HepG2 (cell line): ENCODE measurements around the gene DBNDD2. TPM values are rescaled to one million over a fixed set of nuclear protein-coding genes. Genes with fewer than 3 reads are reported as not detected.

Experiments used
- FOXP4 ChIP-seq: sonication (generic); formaldehyde crosslinking; IDR thresholded peaks from 2 replicates; pipeline ENCODE4 v1.4.0; 2020; ENCODE audit warnings: missing genetic modification reagents
- TFAP4 ChIP-seq: sonication (generic); IDR thresholded peaks from 2 replicates; pipeline ENCODE4 v1.6.1; 2016; ENCODE audit warnings: low read depth, borderline replicate concordance
- ZNF121 ChIP-seq: sonication (generic); formaldehyde crosslinking; IDR thresholded peaks from 2 replicates; pipeline ENCODE4 v1.5.0; 2020; ENCODE audit warnings: mild to moderate bottlenecking, missing genetic modification reagents
- ZNF207 ChIP-seq: fragments of 450-650 bp; IDR thresholded peaks from 2 replicates; pipeline ENCODE4 v1.6.1; 2016; ENCODE audit warnings: antibody characterized with exemption, borderline replicate concordance
- ZNF773 ChIP-seq: sonication (generic); formaldehyde crosslinking; IDR thresholded peaks from 2 replicates; pipeline ENCODE4 v1.4.0; 2020; ENCODE audit warnings: missing genetic modification reagents, borderline replicate concordance
- ZNF776 ChIP-seq: sonication (generic); formaldehyde crosslinking; IDR thresholded peaks from 2 replicates; pipeline ENCODE4 v1.4.0; 2020; ENCODE audit warnings: mild to moderate bottlenecking, missing genetic modification reagents
- ZNF879 ChIP-seq: sonication (generic); formaldehyde crosslinking; IDR thresholded peaks from 2 replicates; pipeline ENCODE4 v1.8.1; 2023; ENCODE audit warnings: missing genetic modification reagents
- ZSCAN25 ChIP-seq: sonication (generic); formaldehyde crosslinking; IDR thresholded peaks from 2 replicates; pipeline ENCODE4 v1.8.0; 2022; ENCODE audit warnings: mild to moderate bottlenecking, missing genetic modification reagents
- polyA plus RNA-seq, 8 experiments: library from polyadenylated mRNA; depleted of rRNA in 3 of 8; stranded (reverse) in 7 of 8; unstranded in 1 of 8; fragments of >200 nt; fragmentation: Illumina TruSeq in 4 of 8; extraction: Trizol in 4 of 8; gene quantifications; 2 replicates each; pipeline versions ENCODE4 v1.2.1 to v1.2.3, GENCODE V29; 2011 to 2016; ENCODE audit warnings: low read depth in 4 of 8, missing spikeins in 1 of 8, mixed read lengths in 1 of 8; ENCODE audit not compliant: insufficient read depth in 1 of 8
- total RNA-seq, 5 experiments: library from RNA; depleted of rRNA; stranded (reverse); fragments of >200 nt; fragmentation: Illumina TruSeq; extraction: Trizol; gene quantifications; 2 replicates each; pipeline ENCODE4 v1.2.3, GENCODE V29; 2016; ENCODE audit warnings: low read depth in 1 of 5
- TF ChIP-seq, protein P1 (sequence below), 2 experiments: sonication (generic) in 1 of 2; formaldehyde crosslinking in 1 of 2; IDR thresholded peaks; 2 replicates each; pipeline versions ENCODE4 v1.4.0 to v1.6.1; 2016 to 2020; ENCODE audit warnings: borderline replicate concordance in 1 of 2, low read depth in 1 of 2, mild to moderate bottlenecking in 1 of 2, missing genetic modification reagents in 1 of 2
- TF ChIP-seq, protein P2 (sequence below): sonication (generic); formaldehyde crosslinking; IDR thresholded peaks from 2 replicates; pipeline ENCODE4 v1.9.0; 2021; ENCODE audit warnings: missing genetic modification reagents, borderline replicate concordance
- TF ChIP-seq, protein P3 (sequence below): sonication (generic); formaldehyde crosslinking; conservative IDR thresholded peaks from 2 replicates; pipeline ENCODE4 v1.4.0; 2020; ENCODE audit warnings: missing genetic modification reagents
- TF ChIP-seq, protein P4 (sequence below), 2 experiments: sonication (generic) in 1 of 2; formaldehyde crosslinking in 1 of 2; IDR thresholded peaks; 2 replicates each; pipeline versions ENCODE4 v1.4.0 to v1.6.1; 2018 to 2020; ENCODE audit warnings: missing genetic modification reagents in 2 of 2, borderline replicate concordance in 1 of 2, low read depth in 1 of 2, mild to moderate bottlenecking in 1 of 2, missing biosample characterization in 1 of 2

Gene DBNDD2
- total and polyA plus RNA-seq, 2 of the 13 experiments (the other 11 are each of a cell fraction or from before 2014, with no cell fraction given), result 16.7 to 47.6 TPM

DNA sequence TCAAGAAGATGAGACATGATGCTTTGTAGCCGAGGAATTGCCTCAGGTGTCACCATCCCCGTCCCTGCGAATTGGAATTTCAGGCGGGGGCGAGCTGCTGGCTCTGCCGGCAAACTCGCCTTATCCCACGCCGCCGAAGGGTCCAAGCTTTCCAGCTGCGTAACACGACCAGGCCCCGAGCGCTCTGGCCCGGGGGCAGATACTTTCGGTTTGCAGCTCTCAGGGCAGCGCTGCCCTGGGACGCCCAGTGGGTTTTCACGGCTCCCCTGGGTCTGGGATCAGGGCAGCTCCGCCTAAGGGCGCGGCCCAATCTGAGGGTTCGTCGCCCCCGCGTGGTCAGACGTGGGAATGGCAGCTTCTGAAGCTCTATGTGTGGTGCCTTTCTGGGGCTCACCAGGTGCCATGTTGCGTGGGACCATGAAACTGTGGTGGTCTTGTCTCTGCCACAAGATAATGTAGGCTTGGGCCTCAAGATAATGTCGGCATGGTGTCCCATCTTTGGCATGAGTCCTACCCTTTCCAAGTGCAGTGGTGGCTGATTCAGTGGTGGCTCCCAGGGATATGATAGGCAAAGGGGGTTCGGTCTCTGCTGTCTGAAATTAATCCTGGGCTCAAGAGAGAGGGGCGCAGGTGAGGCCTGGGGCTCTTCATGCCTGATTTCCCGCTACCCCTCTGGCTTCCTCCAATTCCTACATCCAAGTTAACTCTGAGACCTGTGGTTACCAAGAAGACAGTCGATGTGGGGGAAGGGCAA is 28.8 kb downstream of the DBNDD2 start (continued):
- TF ChIP-seq, protein P1, sequence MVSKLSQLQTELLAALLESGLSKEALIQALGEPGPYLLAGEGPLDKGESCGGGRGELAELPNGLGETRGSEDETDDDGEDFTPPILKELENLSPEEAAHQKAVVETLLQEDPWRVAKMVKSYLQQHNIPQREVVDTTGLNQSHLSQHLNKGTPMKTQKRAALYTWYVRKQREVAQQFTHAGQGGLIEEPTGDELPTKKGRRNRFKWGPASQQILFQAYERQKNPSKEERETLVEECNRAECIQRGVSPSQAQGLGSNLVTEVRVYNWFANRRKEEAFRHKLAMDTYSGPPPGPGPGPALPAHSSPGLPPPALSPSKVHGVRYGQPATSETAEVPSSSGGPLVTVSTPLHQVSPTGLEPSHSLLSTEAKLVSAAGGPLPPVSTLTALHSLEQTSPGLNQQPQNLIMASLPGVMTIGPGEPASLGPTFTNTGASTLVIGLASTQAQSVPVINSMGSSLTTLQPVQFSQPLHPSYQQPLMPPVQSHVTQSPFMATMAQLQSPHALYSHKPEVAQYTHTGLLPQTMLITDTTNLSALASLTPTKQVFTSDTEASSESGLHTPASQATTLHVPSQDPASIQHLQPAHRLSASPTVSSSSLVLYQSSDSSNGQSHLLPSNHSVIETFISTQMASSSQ (IDR thresholded peaks at IDR 0.05; ENCODE audit: low read depth), result no peak
- TF ChIP-seq, protein P1 (CRISPR knock-in tag; IDR thresholded peaks at IDR 0.05; ENCODE audit: borderline replicate concordance), result peak; percentile 59; the same call in 1 of the 2 replicates
- no peak for TF ChIP-seq ZNF207
- TF ChIP-seq ZNF879, result no peak
- TF ChIP-seq, protein P2, sequence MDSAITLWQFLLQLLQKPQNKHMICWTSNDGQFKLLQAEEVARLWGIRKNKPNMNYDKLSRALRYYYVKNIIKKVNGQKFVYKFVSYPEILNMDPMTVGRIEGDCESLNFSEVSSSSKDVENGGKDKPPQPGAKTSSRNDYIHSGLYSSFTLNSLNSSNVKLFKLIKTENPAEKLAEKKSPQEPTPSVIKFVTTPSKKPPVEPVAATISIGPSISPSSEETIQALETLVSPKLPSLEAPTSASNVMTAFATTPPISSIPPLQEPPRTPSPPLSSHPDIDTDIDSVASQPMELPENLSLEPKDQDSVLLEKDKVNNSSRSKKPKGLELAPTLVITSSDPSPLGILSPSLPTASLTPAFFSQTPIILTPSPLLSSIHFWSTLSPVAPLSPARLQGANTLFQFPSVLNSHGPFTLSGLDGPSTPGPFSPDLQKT, result no peak
- TF ChIP-seq, protein P3, sequence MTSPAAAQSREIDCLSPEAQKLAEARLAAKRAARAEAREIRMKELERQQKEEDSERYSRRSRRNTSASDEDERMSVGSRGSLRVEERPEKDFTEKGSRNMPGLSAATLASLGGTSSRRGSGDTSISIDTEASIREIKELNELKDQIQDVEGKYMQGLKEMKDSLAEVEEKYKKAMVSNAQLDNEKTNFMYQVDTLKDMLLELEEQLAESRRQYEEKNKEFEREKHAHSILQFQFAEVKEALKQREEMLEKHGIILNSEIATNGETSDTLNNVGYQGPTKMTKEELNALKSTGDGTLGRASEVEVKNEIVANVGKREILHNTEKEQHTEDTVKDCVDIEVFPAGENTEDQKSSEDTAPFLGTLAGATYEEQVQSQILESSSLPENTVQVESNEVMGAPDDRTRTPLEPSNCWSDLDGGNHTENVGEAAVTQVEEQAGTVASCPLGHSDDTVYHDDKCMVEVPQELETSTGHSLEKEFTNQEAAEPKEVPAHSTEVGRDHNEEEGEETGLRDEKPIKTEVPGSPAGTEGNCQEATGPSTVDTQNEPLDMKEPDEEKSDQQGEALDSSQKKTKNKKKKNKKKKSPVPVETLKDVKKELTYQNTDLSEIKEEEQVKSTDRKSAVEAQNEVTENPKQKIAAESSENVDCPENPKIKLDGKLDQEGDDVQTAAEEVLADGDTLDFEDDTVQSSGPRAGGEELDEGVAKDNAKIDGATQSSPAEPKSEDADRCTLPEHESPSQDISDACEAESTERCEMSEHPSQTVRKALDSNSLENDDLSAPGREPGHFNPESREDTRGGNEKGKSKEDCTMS (CRISPR knock-in tag), result no peak
- peak; percentile 59; the same call in 1 of the 2 replicates for TF ChIP-seq ZSCAN25 (CRISPR knock-in tag)
- no peak for TF ChIP-seq FOXP4 (CRISPR knock-in tag)
- TF ChIP-seq, protein P4, sequence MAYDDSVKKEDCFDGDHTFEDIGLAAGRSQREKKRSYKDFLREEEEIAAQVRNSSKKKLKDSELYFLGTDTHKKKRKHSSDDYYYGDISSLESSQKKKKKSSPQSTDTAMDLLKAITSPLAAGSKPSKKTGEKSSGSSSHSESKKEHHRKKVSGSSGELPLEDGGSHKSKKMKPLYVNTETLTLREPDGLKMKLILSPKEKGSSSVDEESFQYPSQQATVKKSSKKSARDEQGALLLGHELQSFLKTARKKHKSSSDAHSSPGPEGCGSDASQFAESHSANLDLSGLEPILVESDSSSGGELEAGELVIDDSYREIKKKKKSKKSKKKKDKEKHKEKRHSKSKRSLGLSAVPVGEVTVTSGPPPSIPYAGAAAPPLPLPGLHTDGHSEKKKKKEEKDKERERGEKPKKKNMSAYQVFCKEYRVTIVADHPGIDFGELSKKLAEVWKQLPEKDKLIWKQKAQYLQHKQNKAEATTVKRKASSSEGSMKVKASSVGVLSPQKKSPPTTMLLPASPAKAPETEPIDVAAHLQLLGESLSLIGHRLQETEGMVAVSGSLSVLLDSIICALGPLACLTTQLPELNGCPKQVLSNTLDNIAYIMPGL (CRISPR knock-in tag; IDR thresholded peaks at IDR 0.05; ENCODE audit: borderline replicate concordance in 1 of 2, low read depth in 1 of 2), result peak; percentile 98 to 99
- TF ChIP-seq ZNF121 (CRISPR knock-in tag), result 0 out of 2 replicates have a peak, but pooled peaks have one; percentile 30
- no peak for TF ChIP-seq ZNF773 (CRISPR knock-in tag)
- peak; percentile 61; the same call in 1 of the 2 replicates for TF ChIP-seq ZNF776
- peak; percentile 21; the same call in 1 of the 2 replicates for TF ChIP-seq TFAP4
